Ovary (tissue), 9 donors: ENCODE data around the gene CPS1. TPM values are rescaled to one million over a fixed set of nuclear protein-coding genes. Genes with fewer than 3 reads are reported as not detected.

ENCODE experiments used
- DNase-seq, 5 donors: peaks; one replicate each; pipeline ENCODE4 v3.0.0-alpha.2; 2019 to 2020
- H3K27ac ChIP-seq, 2 donors: fragments of 200-600 bp; one replicate each; pipeline versions ENCODE4 v1.5.1 to v1.8.0; 2019 to 2022
- H3K27me3 ChIP-seq: fragments of 200-600 bp; one replicate; pipeline ENCODE4 v1.8.0; 2022
- H3K36me3 ChIP-seq: fragments of 200-600 bp; sonication (generic); one replicate; pipeline ENCODE4 v1.5.1; 2019
- H3K4me1 ChIP-seq: one replicate; pipeline ENCODE4 v1.8.1; 2013; ENCODE audit warnings: mild to moderate bottlenecking, moderate library complexity; ENCODE audit not compliant: insufficient read depth
- H3K4me3 ChIP-seq: fragments of 200-600 bp; sonication (generic); one replicate; pipeline ENCODE4 v1.5.1; 2017
- H3K9me3 ChIP-seq, 2 donors: fragments of 200-600 bp in 1 of 2; sonication (generic) in 1 of 2; one replicate each; pipeline versions ENCODE4 v1.5.1 to v1.8.1; 2013 to 2019; ENCODE audit warnings: mild to moderate bottlenecking in 1 of 2, moderate library complexity in 1 of 2
- EP300 ChIP-seq: sonication (generic); formaldehyde crosslinking; IDR thresholded peaks from one replicate; pipeline ENCODE4 v1.6.1; 2017; ENCODE audit warnings: antibody characterized with exemption
- POLR2A ChIP-seq: fragments of 450-650 bp; IDR thresholded peaks from one replicate; pipeline ENCODE4 v1.6.1; 2017; ENCODE audit warnings: antibody characterized with exemption, mild to moderate bottlenecking, moderate library complexity
- WGBS, 3 donors: extraction: QIAGEN DNeasy Blood & Tissue Kit in 1 of 3; methylation state at CpG; one replicate each; pipeline versions ENCODE4 v1.1.5 to v1.1.7; 2013 to 2017; 5-methylcytosine and 5-hydroxymethylcytosine counted together
- intact Hi-C, 4 donors: fragments of 100-400 bp; cut with DNase I; formaldehyde crosslinking; loops; one replicate each; pipeline versions ENCODE4 v1.11.0 to v1.15.1; 2022 to 2023
- polyA plus RNA-seq, 2 donors: library from polyadenylated mRNA; stranded (reverse); fragments of 200-250 nt in 1 of 2; fragments of 350-450 nt in 1 of 2; fragmentation: Illumina TruSeq in 1 of 2; extraction: RNeasy Lipid Tissue Mini Kit (QIAGEN cat#74804) in 1 of 2; gene quantifications; one replicate each; pipeline ENCODE4 v1.2.3, GENCODE V29; 2013 to 2014
- total RNA-seq, 7 donors: library from RNA; depleted of rRNA in 2 of 7; stranded (reverse); fragments of >200 nt in 2 of 7; fragmentation: NEBNext Ultra II Directional in 3 of 7; extraction: Animal tissue kit (Norgen Biotek cat#: 25700) in 3 of 7; gene quantifications; one replicate each; pipeline versions ENCODE4 v1.1.0 to v1.2.4, GENCODE V29; 2016 to 2023
- TF ChIP-seq, protein P1 (sequence below), 3 donors: fragments of 450-650 bp in 2 of 3; fragments of 200-600 bp in 1 of 3; IDR thresholded peaks; one replicate each; pipeline versions ENCODE4 v1.5.1 to v1.8.0; 2016 to 2022; ENCODE audit warnings: antibody characterized with exemption in 3 of 3, mild to moderate bottlenecking in 1 of 3
- donor health status: DM: no; HTN: no; CAD: no; lungs with moderate emphysema.
- donor health status: DM: no; HTN: no; CAD: no.
- donor health status: Bipolar disorder and iron deficiency.
- donor health status: DM: yes; HTN: yes; CAD: no.
- donor health status: DM: no; HTN: no; CAD: no.
- donor health status: DM: yes; HTN: yes; CAD: no.

CPS1 gene
- total and polyA plus RNA-seq, 9 donors: 1.9 to 14.1 (median 7.0) TPM

GRCh38 chr2:210568108-210568507 is 11.7 kb downstream of the CPS1 start:
- TF ChIP-seq, protein P1, sequence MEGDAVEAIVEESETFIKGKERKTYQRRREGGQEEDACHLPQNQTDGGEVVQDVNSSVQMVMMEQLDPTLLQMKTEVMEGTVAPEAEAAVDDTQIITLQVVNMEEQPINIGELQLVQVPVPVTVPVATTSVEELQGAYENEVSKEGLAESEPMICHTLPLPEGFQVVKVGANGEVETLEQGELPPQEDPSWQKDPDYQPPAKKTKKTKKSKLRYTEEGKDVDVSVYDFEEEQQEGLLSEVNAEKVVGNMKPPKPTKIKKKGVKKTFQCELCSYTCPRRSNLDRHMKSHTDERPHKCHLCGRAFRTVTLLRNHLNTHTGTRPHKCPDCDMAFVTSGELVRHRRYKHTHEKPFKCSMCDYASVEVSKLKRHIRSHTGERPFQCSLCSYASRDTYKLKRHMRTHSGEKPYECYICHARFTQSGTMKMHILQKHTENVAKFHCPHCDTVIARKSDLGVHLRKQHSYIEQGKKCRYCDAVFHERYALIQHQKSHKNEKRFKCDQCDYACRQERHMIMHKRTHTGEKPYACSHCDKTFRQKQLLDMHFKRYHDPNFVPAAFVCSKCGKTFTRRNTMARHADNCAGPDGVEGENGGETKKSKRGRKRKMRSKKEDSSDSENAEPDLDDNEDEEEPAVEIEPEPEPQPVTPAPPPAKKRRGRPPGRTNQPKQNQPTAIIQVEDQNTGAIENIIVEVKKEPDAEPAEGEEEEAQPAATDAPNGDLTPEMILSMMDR (IDR thresholded peaks at IDR 0.05): no peak
- TF ChIP-seq EP300 (no peak), POLR2A (no peak)
- WGBS, 3 donors: 84 to 88% (median 86%) methylated on average over 2 of the region's 2 CpGs
- Histone ChIP-seq H3K4me3 (no peak overlapping the region), H3K27ac (no peak overlapping the region), H3K9me3 (no peaks in the 10 kb centered on the region), H3K4me1 (no peaks in the 10 kb centered on the region), H3K36me3 (no peaks in the 10 kb centered on the region), H3K27me3 (no peaks in the 10 kb centered on the region)
- no peak for DNase-seq
- intact Hi-C loops: no loop called here

- Histone ChIP-seq H3K4me3 (no peak overlapping the region), H3K27me3 (no peaks in the 10 kb centered on the region), H3K9me3 (no peaks in the 10 kb centered on the region), H3K4me1 (no peaks in the 10 kb centered on the region), H3K27ac (no peak overlapping the region), H3K36me3 (no peaks in the 10 kb centered on the region)
- WGBS, 3 donors: 29 to 36% (median 32%) methylated on average over 2 of the region's 2 CpGs
- intact Hi-C loops: no loop called here
- no peak for DNase-seq
- TF ChIP-seq, protein P1 (IDR thresholded peaks at IDR 0.05): peak; percentile 21 to 29 (median 24)
- TF ChIP-seq EP300 (no peak), POLR2A (no peak)
These were observed 21.1 kb downstream of the CPS1 start for GRCh38 chr2:210577263-210578071.

- no peak for TF ChIP-seq POLR2A
- 83 to 87% (median 87%) methylated on average over 2 of the region's 2 CpGs for WGBS, 3 donors
- no peak overlapping the region for H3K27ac ChIP-seq
- H3K36me3 ChIP-seq: no peaks in the 10 kb centered on the region
- no peak overlapping the region for H3K4me3 ChIP-seq
- H3K4me1 ChIP-seq: no peaks in the 10 kb centered on the region
- DNase-seq: no peak
- intact Hi-C loops: no loop called here
- no peaks in the 10 kb centered on the region for H3K27me3 ChIP-seq
- H3K9me3 ChIP-seq: no peaks in the 10 kb centered on the region
These were observed 28.4 kb downstream of the CPS1 start for GRCh38 chr2:210584834-210585233.

GRCh38 chr2:210586381-210586780 is 30.0 kb downstream of the CPS1 start:
- no peaks in the 10 kb centered on the region for H3K27me3 ChIP-seq
- H3K9me3 ChIP-seq: no peaks in the 10 kb centered on the region
- H3K27ac ChIP-seq: no peak overlapping the region
- intact Hi-C loops: no loop called here
- no peak overlapping the region for H3K4me3 ChIP-seq
- no peaks in the 10 kb centered on the region for H3K4me1 ChIP-seq
- no peaks in the 10 kb centered on the region for H3K36me3 ChIP-seq
- no peak for TF ChIP-seq POLR2A
- TF ChIP-seq, protein P1 (IDR thresholded peaks at IDR 0.05): no peak
- no peak for TF ChIP-seq EP300
- DNase-seq: no peak

GRCh38 chr2:210591663-210592062 is 35.3 kb downstream of the CPS1 start:
- no peaks in the 10 kb centered on the region for H3K9me3 ChIP-seq
- no peak overlapping the region for H3K4me3 ChIP-seq
- 79 to 87% (median 84%) methylated on average over 2 of the region's 2 CpGs for WGBS, 3 donors
- no peaks in the 10 kb centered on the region for H3K36me3 ChIP-seq
- TF ChIP-seq, protein P1 (IDR thresholded peaks at IDR 0.05): no peak
- TF ChIP-seq EP300 (no peak), POLR2A (no peak)
- no peak overlapping the region for H3K27ac ChIP-seq
- DNase-seq: no peak
- intact Hi-C loops: no loop called here
- H3K27me3 ChIP-seq: no peaks in the 10 kb centered on the region
- H3K4me1 ChIP-seq: no peaks in the 10 kb centered on the region
